ENCODE measurements around the gene GULP1.

- TF ChIP-seq CTCF (IDR thresholded peaks at IDR 0.05 in 8 of 11, conservative IDR thresholded peaks at IDR 0.05 in 3 of 11) (no peak), POLR2A (IDR thresholded peaks at IDR 0.05) (no peak)
Measured at GRCh38 chr2:188571543-188572303, 280.0 kb downstream of the GULP1 start.

All from spleen (tissue), 7 donors.